ENCODE data around the gene FURIN. TPM values are rescaled to one million over a fixed set of nuclear protein-coding genes. Genes with fewer than 3 reads are reported as not detected.
"Not testable (repeated sequence)": the region's sequence is repeated elsewhere in the genome, so short reads cannot be mapped to it uniquely, and the experiment has no call there.

Gene FURIN
- total RNA-seq, 1 donor from 2014 or later: 26.5 TPM

DNA sequence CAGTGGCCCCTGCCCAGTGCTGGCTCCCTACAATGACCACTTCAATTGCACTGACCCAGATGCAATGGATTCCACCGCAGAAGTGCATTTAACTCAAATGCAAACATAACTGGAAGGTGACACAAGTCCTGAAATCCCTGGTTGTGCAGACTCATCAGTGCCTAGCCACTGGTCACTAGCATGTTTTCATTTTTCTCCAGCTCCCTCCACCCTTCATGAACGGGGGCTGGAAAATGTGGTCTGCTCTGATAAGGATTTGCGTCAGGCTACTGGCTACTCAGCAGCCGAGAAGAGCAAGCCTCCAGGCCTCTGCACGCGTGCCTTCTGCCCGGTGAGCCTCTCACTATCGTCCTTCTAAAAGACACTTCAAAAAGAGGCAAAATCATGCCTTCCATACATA lies 27.4 kb upstream of the FURIN start:
- Mint-ChIP-seq H3K27ac (ENCODE audit: unreplicated experiment) (no peak overlapping the region), H3K9me3 (ENCODE audit: unreplicated experiment) (no peaks in the 10 kb centered on the region), H3K4me3 (ENCODE audit: unreplicated experiment) (no peak overlapping the region)

DNA sequence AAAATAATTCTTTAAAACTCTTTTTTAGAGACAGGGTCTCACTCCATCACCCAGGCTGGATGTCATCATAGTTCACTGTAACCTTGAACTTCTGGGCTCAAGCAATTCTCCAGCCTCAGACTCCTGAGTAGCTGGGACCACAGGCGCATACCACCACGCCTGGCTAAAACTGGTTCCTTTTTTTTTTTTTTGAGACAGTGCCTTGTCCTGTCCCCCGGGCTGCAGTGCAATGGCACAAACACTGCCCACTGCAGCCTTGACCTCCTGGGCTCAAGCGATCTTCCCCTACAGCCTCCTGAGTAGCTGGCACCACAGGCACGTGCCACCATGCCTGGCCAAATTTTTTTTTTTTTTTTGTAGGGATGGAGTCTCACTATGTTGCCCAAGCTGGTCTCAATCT lies 23.7 kb upstream of the FURIN start:
- H3K27me3 Mint-ChIP-seq (ENCODE audit: unreplicated experiment): peaks cover 4% of the 10 kb centered on the region
- no peak overlapping the region for H3K27ac Mint-ChIP-seq (ENCODE audit: unreplicated experiment)
- TF ChIP-seq, protein P1, sequence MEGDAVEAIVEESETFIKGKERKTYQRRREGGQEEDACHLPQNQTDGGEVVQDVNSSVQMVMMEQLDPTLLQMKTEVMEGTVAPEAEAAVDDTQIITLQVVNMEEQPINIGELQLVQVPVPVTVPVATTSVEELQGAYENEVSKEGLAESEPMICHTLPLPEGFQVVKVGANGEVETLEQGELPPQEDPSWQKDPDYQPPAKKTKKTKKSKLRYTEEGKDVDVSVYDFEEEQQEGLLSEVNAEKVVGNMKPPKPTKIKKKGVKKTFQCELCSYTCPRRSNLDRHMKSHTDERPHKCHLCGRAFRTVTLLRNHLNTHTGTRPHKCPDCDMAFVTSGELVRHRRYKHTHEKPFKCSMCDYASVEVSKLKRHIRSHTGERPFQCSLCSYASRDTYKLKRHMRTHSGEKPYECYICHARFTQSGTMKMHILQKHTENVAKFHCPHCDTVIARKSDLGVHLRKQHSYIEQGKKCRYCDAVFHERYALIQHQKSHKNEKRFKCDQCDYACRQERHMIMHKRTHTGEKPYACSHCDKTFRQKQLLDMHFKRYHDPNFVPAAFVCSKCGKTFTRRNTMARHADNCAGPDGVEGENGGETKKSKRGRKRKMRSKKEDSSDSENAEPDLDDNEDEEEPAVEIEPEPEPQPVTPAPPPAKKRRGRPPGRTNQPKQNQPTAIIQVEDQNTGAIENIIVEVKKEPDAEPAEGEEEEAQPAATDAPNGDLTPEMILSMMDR (IDR thresholded peaks at IDR 0.05; ENCODE audit: partially characterized antibody, unreplicated experiment): no peak
- H3K36me3 Mint-ChIP-seq (ENCODE audit: unreplicated experiment): no peaks in the 10 kb centered on the region
- H3K4me3 Mint-ChIP-seq (ENCODE audit: unreplicated experiment): no peak overlapping the region
- DNase-seq: no peak
- H3K9me3 Mint-ChIP-seq (ENCODE audit: unreplicated experiment): peaks cover 1% of the 10 kb centered on the region
- no peaks in the 10 kb centered on the region for H3K4me1 Mint-ChIP-seq (ENCODE audit: low read depth, unreplicated experiment)

More for the DNA sequence above, 27.4 kb upstream of the FURIN start:
- DNase-seq: no peak
- TF ChIP-seq, protein P1 (IDR thresholded peaks at IDR 0.05; ENCODE audit: partially characterized antibody, unreplicated experiment): no peak
- Mint-ChIP-seq H3K36me3 (ENCODE audit: unreplicated experiment) (no peaks in the 10 kb centered on the region), H3K4me1 (ENCODE audit: low read depth, unreplicated experiment) (no peaks in the 10 kb centered on the region), H3K27me3 (ENCODE audit: unreplicated experiment) (peaks cover 5% of the 10 kb centered on the region)

DNA sequence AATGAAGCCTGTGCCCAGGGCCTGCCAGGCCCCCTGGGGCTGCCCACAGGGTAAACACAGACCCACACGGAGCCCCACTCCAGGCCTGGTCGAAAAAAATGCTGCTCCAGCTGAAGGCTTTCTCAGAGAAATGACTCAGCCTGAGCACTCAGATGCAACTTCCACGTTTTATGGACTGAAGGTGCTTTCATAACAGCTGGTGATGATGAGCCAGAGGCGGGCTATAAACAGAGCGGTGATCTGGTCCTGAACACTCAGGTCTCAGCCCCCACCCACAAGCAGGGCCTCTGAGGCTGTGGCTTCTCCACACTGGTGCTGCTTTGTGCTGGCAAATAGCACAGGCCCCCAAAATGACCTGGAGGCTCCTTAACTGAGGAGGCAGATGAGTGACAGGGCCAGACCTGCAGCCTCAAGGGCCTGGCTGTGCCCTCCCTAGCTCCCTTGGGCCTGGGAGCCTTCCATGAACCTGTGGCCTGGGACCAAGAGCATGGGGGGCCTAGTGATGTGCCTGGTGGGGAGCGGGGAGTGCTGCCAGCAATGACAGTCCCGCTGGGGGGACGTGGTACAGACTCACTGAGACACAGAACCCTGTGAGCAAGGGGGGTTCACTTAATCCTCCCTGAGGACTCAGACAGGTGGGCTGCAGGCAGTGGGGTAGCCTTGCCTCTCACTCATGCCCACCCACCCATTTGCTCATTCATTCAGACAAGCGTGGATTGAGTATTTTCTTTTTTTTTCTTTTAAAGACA lies 23.0 kb upstream of the FURIN start:
- TF ChIP-seq, protein P1 (IDR thresholded peaks at IDR 0.05; ENCODE audit: partially characterized antibody, unreplicated experiment): no peak
- Mint-ChIP-seq H3K9me3 (ENCODE audit: unreplicated experiment) (peaks cover 1% of the 10 kb centered on the region), H3K36me3 (ENCODE audit: unreplicated experiment) (no peaks in the 10 kb centered on the region), H3K27me3 (ENCODE audit: unreplicated experiment) (peaks cover 4% of the 10 kb centered on the region), H3K4me1 (ENCODE audit: low read depth, unreplicated experiment) (no peaks in the 10 kb centered on the region), H3K27ac (ENCODE audit: unreplicated experiment) (no peak overlapping the region), H3K4me3 (ENCODE audit: unreplicated experiment) (no peak overlapping the region)
- DNase-seq: no peak

DNA sequence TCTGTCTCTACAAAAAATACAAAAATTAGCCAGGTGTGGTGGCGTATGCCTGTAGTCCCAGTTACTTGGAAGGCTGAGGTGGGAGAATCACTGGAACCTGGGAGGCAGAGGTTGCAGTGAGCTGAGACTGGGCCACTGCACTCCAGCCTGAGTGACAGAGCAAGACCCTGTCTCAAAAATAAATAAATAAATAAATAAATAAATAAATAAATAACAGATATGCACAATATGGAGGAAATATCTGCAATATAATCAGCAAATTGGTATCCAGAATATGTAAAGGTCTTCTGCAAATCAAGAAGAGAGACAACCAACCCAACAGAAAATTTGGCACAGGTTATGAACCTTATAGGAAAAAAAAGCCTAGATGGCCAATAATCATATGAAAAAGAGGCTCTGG lies 19.0 kb upstream of the FURIN start:
- H3K36me3 Mint-ChIP-seq (ENCODE audit: unreplicated experiment); H3K4me1 Mint-ChIP-seq (ENCODE audit: low read depth, unreplicated experiment); H3K27ac Mint-ChIP-seq (ENCODE audit: unreplicated experiment); H3K4me3 Mint-ChIP-seq (ENCODE audit: unreplicated experiment); H3K27me3 Mint-ChIP-seq (ENCODE audit: unreplicated experiment); H3K9me3 Mint-ChIP-seq (ENCODE audit: unreplicated experiment); DNase-seq: not testable (repeated sequence)

DNA sequence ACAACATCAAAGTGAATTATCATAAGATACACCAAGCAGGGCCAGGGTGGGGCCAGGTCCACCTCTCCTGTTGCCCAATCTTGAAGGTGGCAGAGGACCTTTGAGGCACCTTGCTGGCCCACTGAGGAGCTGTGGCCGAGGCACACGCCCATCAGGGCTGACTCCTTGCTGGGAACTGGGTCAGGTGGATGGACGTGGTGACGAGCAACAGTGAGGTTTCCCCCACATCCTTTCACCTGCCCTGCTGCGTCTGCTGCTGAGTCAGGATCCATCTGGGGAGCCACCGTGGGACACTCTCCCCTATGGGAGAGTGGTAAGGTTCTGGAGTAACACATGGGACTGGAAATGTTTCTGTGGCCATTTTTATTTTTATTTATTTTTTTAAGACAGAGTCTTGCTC lies 17.3 kb upstream of the FURIN start:
- DNase-seq: no peak
- Mint-ChIP-seq H3K4me1 (ENCODE audit: low read depth, unreplicated experiment) (no peaks in the 10 kb centered on the region), H3K36me3 (ENCODE audit: unreplicated experiment) (no peaks in the 10 kb centered on the region), H3K9me3 (ENCODE audit: unreplicated experiment) (peaks cover 1% of the 10 kb centered on the region), H3K27me3 (ENCODE audit: unreplicated experiment) (peaks cover 6% of the 10 kb centered on the region), H3K27ac (ENCODE audit: unreplicated experiment) (no peak overlapping the region), H3K4me3 (ENCODE audit: unreplicated experiment) (no peak overlapping the region)
- TF ChIP-seq, protein P1 (IDR thresholded peaks at IDR 0.05; ENCODE audit: partially characterized antibody, unreplicated experiment): no peak
